ENCODE measurements around the gene AGMO.

Gene AGMO

GRCh38 chr7:15457990-15458955, 103.5 kb downstream of the AGMO start:
- DNase-seq (ENCODE audit: low spot score) = no peak

GRCh38 chr7:15452670-15453069, 109.1 kb downstream of the AGMO start:
- DNase-seq (ENCODE audit: low spot score) = no peak

- no peak for DNase-seq (ENCODE audit: low spot score)
These were observed 115.1 kb downstream of the AGMO start for GRCh38 chr7:15446722-15447121.

- no peak for DNase-seq (ENCODE audit: low spot score)
These were observed 115.5 kb downstream of the AGMO start for GRCh38 chr7:15446280-15446679.

GRCh38 chr7:15441915-15442314, 119.9 kb downstream of the AGMO start:
- DNase-seq (ENCODE audit: low spot score) = no peak

- no peak for DNase-seq (ENCODE audit: low spot score)
These were observed 121.3 kb downstream of the AGMO start for GRCh38 chr7:15440482-15440881.

GRCh38 chr7:15439853-15440252, 122.0 kb downstream of the AGMO start:
- no peak for DNase-seq (ENCODE audit: low spot score)

- no peak for DNase-seq (ENCODE audit: low spot score)
These were observed 128.7 kb downstream of the AGMO start for GRCh38 chr7:15433151-15433550.

GRCh38 chr7:15430911-15431310, 130.9 kb downstream of the AGMO start:
- DNase-seq (ENCODE audit: low spot score) = no peak

- no peak for DNase-seq (ENCODE audit: low spot score)
These were observed 131.6 kb downstream of the AGMO start for GRCh38 chr7:15430191-15430590.

- DNase-seq (ENCODE audit: low spot score) = no peak
These were observed 137.3 kb downstream of the AGMO start for GRCh38 chr7:15424468-15424867.

- DNase-seq (ENCODE audit: low spot score) = no peak
These were observed 142.2 kb downstream of the AGMO start for GRCh38 chr7:15419596-15419995.

GRCh38 chr7:15418264-15418663, 143.6 kb downstream of the AGMO start:
- no peak for DNase-seq (ENCODE audit: low spot score)

- DNase-seq (ENCODE audit: low spot score) = no peak
These were observed 144.3 kb downstream of the AGMO start for GRCh38 chr7:15417341-15417988.

- no peak for DNase-seq (ENCODE audit: low spot score)
These were observed 150.8 kb downstream of the AGMO start for GRCh38 chr7:15411019-15411418.

- DNase-seq (ENCODE audit: low spot score) = no peak
These were observed 153.9 kb downstream of the AGMO start for GRCh38 chr7:15407910-15408309.

GRCh38 chr7:15403751-15404150, 158.1 kb downstream of the AGMO start:
- no peak for DNase-seq (ENCODE audit: low spot score)

GRCh38 chr7:15403315-15403714, 158.5 kb downstream of the AGMO start:
- no peak for DNase-seq (ENCODE audit: low spot score)

GRCh38 chr7:15402436-15403136, 159.2 kb downstream of the AGMO start:
- no peak for DNase-seq (ENCODE audit: low spot score)

GRCh38 chr7:15400440-15400839, 161.4 kb downstream of the AGMO start:
- no peak for DNase-seq (ENCODE audit: low spot score)

GRCh38 chr7:15399441-15399840, 162.4 kb downstream of the AGMO start:
- no peak for DNase-seq (ENCODE audit: low spot score)

GRCh38 chr7:15397922-15398760, 163.7 kb downstream of the AGMO start:
- no peak for DNase-seq (ENCODE audit: low spot score)

Measured in globus pallidus (tissue), 1 donor.